Measurements from ENCODE around the gene P4HA3. TPM values are rescaled to one million over a fixed set of nuclear protein-coding genes. Genes with fewer than 3 reads are reported as not detected.

The P4HA3 gene
- total RNA-seq, 1 donor from 2014 or later = 6.4 TPM

DNA sequence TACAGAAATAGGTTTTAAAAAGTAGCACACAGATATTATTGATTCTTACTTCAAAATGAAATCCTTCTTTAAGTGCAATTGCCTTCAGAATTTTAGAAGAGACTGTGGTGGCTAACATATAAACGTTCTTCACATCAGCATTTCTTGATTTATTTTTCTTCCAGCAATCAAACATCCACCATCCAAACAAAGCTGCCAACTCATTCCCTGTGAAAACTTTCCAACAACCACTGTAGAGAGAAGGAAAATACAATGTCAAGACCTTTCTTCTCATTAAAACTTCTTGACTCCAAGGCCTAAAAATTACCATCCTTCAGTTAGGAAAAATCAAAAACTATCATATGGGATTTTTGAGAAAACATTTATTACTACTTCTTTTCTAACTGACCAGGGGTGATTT lies 34.0 kb upstream of the P4HA3 start:
- DNase-seq (ENCODE audit: extremely low spot score, unreplicated experiment) = no peak
- Mint-ChIP-seq H3K27ac (ENCODE audit: unreplicated experiment) (peak overlapping the region; percentile 5), H3K4me1 (ENCODE audit: unreplicated experiment) (peaks cover 14% of the 10 kb centered on the region), H3K36me3 (ENCODE audit: unreplicated experiment) (peaks cover 62% of the 10 kb centered on the region), H3K27me3 (ENCODE audit: unreplicated experiment) (no peaks in the 10 kb centered on the region), H3K4me3 (ENCODE audit: unreplicated experiment) (no peak overlapping the region), H3K9me3 (ENCODE audit: unreplicated experiment) (no peaks in the 10 kb centered on the region)
- TF ChIP-seq, protein P1, sequence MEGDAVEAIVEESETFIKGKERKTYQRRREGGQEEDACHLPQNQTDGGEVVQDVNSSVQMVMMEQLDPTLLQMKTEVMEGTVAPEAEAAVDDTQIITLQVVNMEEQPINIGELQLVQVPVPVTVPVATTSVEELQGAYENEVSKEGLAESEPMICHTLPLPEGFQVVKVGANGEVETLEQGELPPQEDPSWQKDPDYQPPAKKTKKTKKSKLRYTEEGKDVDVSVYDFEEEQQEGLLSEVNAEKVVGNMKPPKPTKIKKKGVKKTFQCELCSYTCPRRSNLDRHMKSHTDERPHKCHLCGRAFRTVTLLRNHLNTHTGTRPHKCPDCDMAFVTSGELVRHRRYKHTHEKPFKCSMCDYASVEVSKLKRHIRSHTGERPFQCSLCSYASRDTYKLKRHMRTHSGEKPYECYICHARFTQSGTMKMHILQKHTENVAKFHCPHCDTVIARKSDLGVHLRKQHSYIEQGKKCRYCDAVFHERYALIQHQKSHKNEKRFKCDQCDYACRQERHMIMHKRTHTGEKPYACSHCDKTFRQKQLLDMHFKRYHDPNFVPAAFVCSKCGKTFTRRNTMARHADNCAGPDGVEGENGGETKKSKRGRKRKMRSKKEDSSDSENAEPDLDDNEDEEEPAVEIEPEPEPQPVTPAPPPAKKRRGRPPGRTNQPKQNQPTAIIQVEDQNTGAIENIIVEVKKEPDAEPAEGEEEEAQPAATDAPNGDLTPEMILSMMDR (IDR thresholded peaks at IDR 0.05) = no peak

DNA sequence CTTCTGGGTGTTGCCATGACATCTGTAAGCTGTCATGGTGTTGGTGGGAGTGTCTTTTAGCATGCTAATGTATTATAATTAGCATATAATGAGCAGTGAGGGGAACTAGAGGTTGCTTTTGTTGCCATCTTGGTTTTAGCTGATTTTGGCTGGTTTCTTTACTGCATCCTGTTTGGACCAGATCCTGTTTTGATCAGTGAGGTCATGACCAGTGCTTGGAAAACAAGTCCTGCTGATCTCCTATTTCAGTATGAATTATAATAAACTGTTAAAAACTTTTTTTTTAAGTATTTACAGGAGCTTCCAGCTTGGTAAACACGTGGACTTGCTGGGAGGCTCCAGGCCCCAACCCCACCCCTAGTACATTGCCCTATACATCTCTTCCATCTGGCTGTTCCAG lies 30.5 kb upstream of the P4HA3 start:
- H3K27me3 Mint-ChIP-seq (ENCODE audit: unreplicated experiment) = no peaks in the 10 kb centered on the region
- H3K27ac Mint-ChIP-seq (ENCODE audit: unreplicated experiment) = no peak overlapping the region
- H3K9me3 Mint-ChIP-seq (ENCODE audit: unreplicated experiment) = no peaks in the 10 kb centered on the region
- peaks cover 5% of the 10 kb centered on the region for H3K4me1 Mint-ChIP-seq (ENCODE audit: unreplicated experiment)
- peaks cover 60% of the 10 kb centered on the region for H3K36me3 Mint-ChIP-seq (ENCODE audit: unreplicated experiment)
- DNase-seq (ENCODE audit: extremely low spot score, unreplicated experiment) = no peak
- TF ChIP-seq, protein P1 (IDR thresholded peaks at IDR 0.05) = no peak
- H3K4me3 Mint-ChIP-seq (ENCODE audit: unreplicated experiment) = no peak overlapping the region

DNA sequence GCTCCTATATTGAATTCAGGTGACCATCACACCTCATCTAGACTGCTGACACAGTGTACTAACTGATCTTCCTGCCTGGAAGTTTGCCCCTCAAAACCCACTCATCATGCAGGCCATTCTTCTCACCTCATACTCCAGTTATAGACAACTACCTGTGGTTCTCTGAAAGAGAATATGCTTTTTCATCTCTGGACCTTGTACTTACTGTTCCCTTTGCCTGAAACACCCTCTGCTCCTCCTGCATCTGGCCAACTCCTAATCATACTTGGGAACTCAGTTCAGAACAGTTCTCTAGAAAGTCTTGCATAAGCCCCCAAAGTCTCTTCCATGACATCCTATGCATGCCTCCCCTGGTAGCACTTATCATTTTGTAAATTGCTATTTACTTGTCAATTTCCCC lies 28.2 kb upstream of the P4HA3 start:
- Mint-ChIP-seq H3K9me3 (ENCODE audit: unreplicated experiment) (no peaks in the 10 kb centered on the region), H3K4me1 (ENCODE audit: unreplicated experiment) (no peaks in the 10 kb centered on the region)
- TF ChIP-seq, protein P1 (IDR thresholded peaks at IDR 0.05) = no peak

DNA sequence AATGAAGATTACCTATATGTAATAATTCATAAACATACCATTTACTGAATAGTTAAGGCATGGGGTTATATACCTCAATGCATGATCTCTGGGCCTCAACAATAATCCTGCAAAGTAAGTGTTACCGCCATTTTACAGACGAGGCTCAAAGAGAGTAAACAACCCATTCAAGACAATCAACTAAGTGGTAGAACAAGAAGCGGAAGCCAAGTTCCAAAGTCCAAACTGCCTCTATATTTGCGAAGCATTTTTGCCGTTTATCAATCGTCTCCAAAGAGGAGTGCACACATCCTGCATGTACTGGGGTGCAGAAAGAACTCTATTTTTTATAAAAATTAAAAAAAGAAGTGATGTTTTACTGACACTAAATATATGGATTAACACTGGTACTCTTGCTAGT lies 27.5 kb upstream of the P4HA3 start:
- H3K4me3 Mint-ChIP-seq (ENCODE audit: unreplicated experiment) = no peak overlapping the region
- TF ChIP-seq, protein P1 (IDR thresholded peaks at IDR 0.05) = no peak
- H3K27ac Mint-ChIP-seq (ENCODE audit: unreplicated experiment) = no peak overlapping the region
- DNase-seq (ENCODE audit: extremely low spot score, unreplicated experiment) = no peak
- no peaks in the 10 kb centered on the region for H3K27me3 Mint-ChIP-seq (ENCODE audit: unreplicated experiment)
- peaks cover under 1% of the 10 kb centered on the region for H3K4me1 Mint-ChIP-seq (ENCODE audit: unreplicated experiment)
- H3K9me3 Mint-ChIP-seq (ENCODE audit: unreplicated experiment) = no peaks in the 10 kb centered on the region
- peaks cover 61% of the 10 kb centered on the region for H3K36me3 Mint-ChIP-seq (ENCODE audit: unreplicated experiment)

More for the DNA sequence above, 28.2 kb upstream of the P4HA3 start:
- Mint-ChIP-seq H3K4me3 (ENCODE audit: unreplicated experiment) (no peak overlapping the region), H3K27ac (ENCODE audit: unreplicated experiment) (no peak overlapping the region), H3K27me3 (ENCODE audit: unreplicated experiment) (no peaks in the 10 kb centered on the region), H3K36me3 (ENCODE audit: unreplicated experiment) (peaks cover 66% of the 10 kb centered on the region)
- DNase-seq (ENCODE audit: extremely low spot score, unreplicated experiment) = no peak

DNA sequence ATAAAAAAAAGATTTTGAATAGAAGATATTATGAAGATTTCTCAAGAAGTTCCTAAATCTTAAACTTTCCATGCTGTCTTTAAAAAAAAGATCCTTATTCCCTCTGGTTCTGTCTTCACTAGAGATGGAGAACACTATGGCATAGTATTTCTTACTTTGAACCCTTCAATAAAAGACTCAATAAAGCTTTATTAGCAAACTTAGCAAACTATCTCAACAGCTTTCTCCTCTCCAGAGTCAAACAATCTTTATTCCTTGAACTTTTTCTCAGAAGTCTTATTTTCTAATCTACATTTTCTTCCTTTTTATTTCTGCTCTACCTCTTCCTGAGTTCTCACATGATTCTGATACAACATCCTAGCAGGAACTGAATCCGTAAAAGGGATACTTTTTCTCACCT lies 21.8 kb upstream of the P4HA3 start:
- H3K36me3 Mint-ChIP-seq (ENCODE audit: unreplicated experiment) = peaks cover 27% of the 10 kb centered on the region
- DNase-seq (ENCODE audit: extremely low spot score, unreplicated experiment) = no peak
- H3K4me3 Mint-ChIP-seq (ENCODE audit: unreplicated experiment) = no peak overlapping the region
- H3K27ac Mint-ChIP-seq (ENCODE audit: unreplicated experiment) = no peak overlapping the region
- TF ChIP-seq, protein P1 (IDR thresholded peaks at IDR 0.05) = no peak
- H3K4me1 Mint-ChIP-seq (ENCODE audit: unreplicated experiment) = peaks cover 38% of the 10 kb centered on the region
- H3K9me3 Mint-ChIP-seq (ENCODE audit: unreplicated experiment) = no peaks in the 10 kb centered on the region
- H3K27me3 Mint-ChIP-seq (ENCODE audit: unreplicated experiment) = no peaks in the 10 kb centered on the region
